ENCODE results near the gene SNAPC1.

SNAPC1 gene

GRCh38 chr14:61780125-61780524 lies 17.9 kb downstream of the SNAPC1 start:
- peak; percentile 86 for DNase-seq (ENCODE audit: low read depth, low spot score)
- peak overlapping the region; percentile 17 for H3K4me3 ChIP-seq (ENCODE audit: low read length)

GRCh38 chr14:61797309-61797708 lies 35.1 kb downstream of the SNAPC1 start:
- no peak for DNase-seq (ENCODE audit: low read depth, low spot score)
- no peak overlapping the region for H3K4me3 ChIP-seq (ENCODE audit: low read length)

GRCh38 chr14:61802010-61802568 lies 39.9 kb downstream of the SNAPC1 start:
- DNase-seq (ENCODE audit: low read depth, low spot score): no peak
- H3K4me3 ChIP-seq (ENCODE audit: low read length): no peak overlapping the region

- no peak overlapping the region for H3K4me3 ChIP-seq (ENCODE audit: low read length)
- no peak for DNase-seq (ENCODE audit: low read depth, low spot score)
These were observed 41.5 kb downstream of the SNAPC1 start for GRCh38 chr14:61803755-61804154.

- H3K4me3 ChIP-seq (ENCODE audit: low read length): no peak overlapping the region
- no peak for DNase-seq (ENCODE audit: low read depth, low spot score)
These were observed 43.2 kb downstream of the SNAPC1 start for GRCh38 chr14:61805451-61805850.

GRCh38 chr14:61811882-61812346 lies 49.7 kb downstream of the SNAPC1 start:
- no peak for DNase-seq (ENCODE audit: low read depth, low spot score)
- no peak overlapping the region for H3K4me3 ChIP-seq (ENCODE audit: low read length)

- H3K4me3 ChIP-seq (ENCODE audit: low read length): no peak within 1 kb of the TSS
- DNase-seq (ENCODE audit: low read depth, low spot score): no peak
These were observed 50.3 kb downstream of the SNAPC1 start, which contains the start of gene SYT16 for GRCh38 chr14:61812347-61813095. TSS of gene SYT16 (plus strand) at chr14:61812703.

- no peak overlapping the region for H3K4me3 ChIP-seq (ENCODE audit: low read length)
- no peak for DNase-seq (ENCODE audit: low read depth, low spot score)
These were observed 50.9 kb downstream of the SNAPC1 start for GRCh38 chr14:61813096-61813606.

- no peak for DNase-seq (ENCODE audit: low read depth, low spot score)
- no peak overlapping the region for H3K4me3 ChIP-seq (ENCODE audit: low read length)
These were observed 60.2 kb downstream of the SNAPC1 start for GRCh38 chr14:61822458-61822857.

GRCh38 chr14:61832783-61833182 lies 70.6 kb downstream of the SNAPC1 start:
- no peak for DNase-seq (ENCODE audit: low read depth, low spot score)
- no peak overlapping the region for H3K4me3 ChIP-seq (ENCODE audit: low read length)

GRCh38 chr14:61836184-61836583 lies 74.0 kb downstream of the SNAPC1 start:
- no peak for DNase-seq (ENCODE audit: low read depth, low spot score)
- H3K4me3 ChIP-seq (ENCODE audit: low read length): no peak overlapping the region

GRCh38 chr14:61836807-61837206 lies 74.6 kb downstream of the SNAPC1 start:
- DNase-seq (ENCODE audit: low read depth, low spot score): peak; percentile 9
- H3K4me3 ChIP-seq (ENCODE audit: low read length): no peak overlapping the region

- peak; percentile 74 for DNase-seq (ENCODE audit: low read depth, low spot score)
- H3K4me3 ChIP-seq (ENCODE audit: low read length): no peak overlapping the region
These were observed 75.4 kb downstream of the SNAPC1 start for GRCh38 chr14:61837336-61838229.

- DNase-seq (ENCODE audit: low read depth, low spot score): no peak
These were observed 76.5 kb downstream of the SNAPC1 start for GRCh38 chr14:61838661-61839245.

GRCh38 chr14:61839507-61839906 lies 77.3 kb downstream of the SNAPC1 start:
- no peak overlapping the region for H3K4me3 ChIP-seq (ENCODE audit: low read length)
- DNase-seq (ENCODE audit: low read depth, low spot score): no peak

More at GRCh38 chr14:61838661-61839245, 76.5 kb downstream of the SNAPC1 start:
- H3K4me3 ChIP-seq (ENCODE audit: low read length): no peak overlapping the region

GRCh38 chr14:61841145-61841544 lies 78.9 kb downstream of the SNAPC1 start:
- no peak for DNase-seq (ENCODE audit: low read depth, low spot score)
- H3K4me3 ChIP-seq (ENCODE audit: low read length): no peak overlapping the region
